Measurements from ENCODE around the gene GREB1L. TPM values are rescaled to one million over a fixed set of nuclear protein-coding genes. Genes with fewer than 3 reads are reported as not detected.

Gene GREB1L
- total RNA-seq, 4 donors from 2014 or later = 6.2 to 14.9 (median 10.4) TPM

DNA sequence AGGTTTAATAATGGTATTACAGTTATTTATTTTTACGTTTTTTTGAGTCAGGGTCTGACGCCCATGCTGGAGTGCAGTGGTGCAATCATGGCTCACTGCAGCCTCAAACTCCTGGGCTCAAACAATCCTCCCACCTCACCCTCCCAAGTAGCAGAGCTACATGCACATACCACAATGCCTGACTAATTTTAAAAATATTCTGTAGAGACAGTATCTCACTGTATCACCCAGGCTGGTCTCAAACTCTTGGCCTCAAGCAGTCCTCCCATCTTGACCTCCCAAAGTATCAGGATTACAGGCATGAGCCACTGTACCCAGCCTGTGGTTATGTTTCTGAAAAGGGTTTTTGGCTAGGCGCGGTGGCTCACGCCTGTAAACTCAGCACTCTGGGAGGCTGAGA lies 237.7 kb downstream of the GREB1L start:
- no peaks in the 10 kb centered on the region for H3K4me1 ChIP-seq
- no peak for ATAC-seq
- no peak overlapping the region for H3K27ac ChIP-seq
- H3K36me3 ChIP-seq = no peaks in the 10 kb centered on the region
- WGBS, 2 donors (ENCODE audit: low coverage in 1 of 2) = 62 to 86% methylated on average over 2 to 5 of the region's 5 CpGs
- H3K27me3 ChIP-seq = no peaks in the 10 kb centered on the region
- no peaks in the 10 kb centered on the region for H3K9me3 ChIP-seq
- no peak overlapping the region for H3K4me3 ChIP-seq
- TF ChIP-seq POLR2A (IDR thresholded peaks at IDR 0.05) (no peak), POLR2AphosphoS5 (IDR thresholded peaks at IDR 0.05) (no peak), EP300 (IDR thresholded peaks at IDR 0.05) (no peak)
- TF ChIP-seq, protein P1, sequence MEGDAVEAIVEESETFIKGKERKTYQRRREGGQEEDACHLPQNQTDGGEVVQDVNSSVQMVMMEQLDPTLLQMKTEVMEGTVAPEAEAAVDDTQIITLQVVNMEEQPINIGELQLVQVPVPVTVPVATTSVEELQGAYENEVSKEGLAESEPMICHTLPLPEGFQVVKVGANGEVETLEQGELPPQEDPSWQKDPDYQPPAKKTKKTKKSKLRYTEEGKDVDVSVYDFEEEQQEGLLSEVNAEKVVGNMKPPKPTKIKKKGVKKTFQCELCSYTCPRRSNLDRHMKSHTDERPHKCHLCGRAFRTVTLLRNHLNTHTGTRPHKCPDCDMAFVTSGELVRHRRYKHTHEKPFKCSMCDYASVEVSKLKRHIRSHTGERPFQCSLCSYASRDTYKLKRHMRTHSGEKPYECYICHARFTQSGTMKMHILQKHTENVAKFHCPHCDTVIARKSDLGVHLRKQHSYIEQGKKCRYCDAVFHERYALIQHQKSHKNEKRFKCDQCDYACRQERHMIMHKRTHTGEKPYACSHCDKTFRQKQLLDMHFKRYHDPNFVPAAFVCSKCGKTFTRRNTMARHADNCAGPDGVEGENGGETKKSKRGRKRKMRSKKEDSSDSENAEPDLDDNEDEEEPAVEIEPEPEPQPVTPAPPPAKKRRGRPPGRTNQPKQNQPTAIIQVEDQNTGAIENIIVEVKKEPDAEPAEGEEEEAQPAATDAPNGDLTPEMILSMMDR (IDR thresholded peaks at IDR 0.05) = no peak

DNA sequence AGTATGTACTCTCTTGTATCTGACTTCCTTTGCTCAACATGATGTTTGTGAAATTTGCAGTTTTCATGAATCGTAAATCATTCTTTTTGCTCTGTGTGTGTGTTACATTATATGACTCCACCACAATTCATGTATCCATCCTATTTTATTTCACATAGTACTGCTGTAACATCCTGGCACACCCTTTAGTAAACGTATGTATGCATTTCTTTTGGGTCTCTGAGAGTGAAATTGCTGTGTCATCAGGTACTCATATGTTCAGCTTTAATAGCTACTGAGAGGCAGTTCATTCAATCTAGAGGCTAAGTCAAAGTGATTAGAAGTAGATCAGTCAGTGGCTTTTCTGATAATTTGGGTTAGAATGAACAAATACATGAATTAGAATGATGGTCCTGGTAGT lies 239.7 kb downstream of the GREB1L start:
- no peaks in the 10 kb centered on the region for H3K27me3 ChIP-seq
- H3K27ac ChIP-seq = no peak overlapping the region
- TF ChIP-seq, protein P1 (IDR thresholded peaks at IDR 0.05) = no peak
- TF ChIP-seq POLR2AphosphoS5 (IDR thresholded peaks at IDR 0.05) = no peak
- no peak for TF ChIP-seq POLR2A (IDR thresholded peaks at IDR 0.05)
- TF ChIP-seq EP300 (IDR thresholded peaks at IDR 0.05) = no peak
- H3K36me3 ChIP-seq = no peaks in the 10 kb centered on the region
- 87 to 90% methylated on average over 1 to 2 of the region's 2 CpGs for whole genome bisulfite sequencing, 2 donors (ENCODE audit: low coverage in 1 of 2)
- no peaks in the 10 kb centered on the region for H3K4me1 ChIP-seq
- ATAC-seq = no peak
- H3K9me3 ChIP-seq = no peaks in the 10 kb centered on the region
- H3K4me3 ChIP-seq = no peak overlapping the region

DNA sequence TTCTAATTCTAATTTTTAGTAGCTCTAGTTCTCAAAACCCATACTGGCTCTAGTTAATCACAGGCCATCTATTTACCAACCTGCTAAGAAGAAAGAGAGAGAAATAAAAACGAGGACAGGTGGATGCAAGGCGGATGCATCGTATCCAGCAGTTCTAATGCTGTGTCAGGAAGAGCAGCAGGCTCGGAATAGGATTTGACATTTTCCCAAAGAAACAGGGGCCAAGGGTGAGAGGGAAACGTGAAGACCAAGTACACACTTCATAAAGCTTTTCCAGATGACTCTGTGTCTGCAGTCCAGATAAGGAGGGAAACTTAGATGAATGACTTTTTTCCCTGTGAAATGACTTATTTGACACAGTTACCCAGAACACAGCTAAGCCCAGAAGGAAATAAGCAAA lies 241.0 kb downstream of the GREB1L start:
- Histone ChIP-seq H3K27ac (no peak overlapping the region), H3K4me3 (no peak overlapping the region), H3K36me3 (no peaks in the 10 kb centered on the region), H3K9me3 (no peaks in the 10 kb centered on the region), H3K27me3 (no peaks in the 10 kb centered on the region), H3K4me1 (no peaks in the 10 kb centered on the region)
- 68 to 74% methylated on average over 5 of the region's 5 CpGs for WGBS, 2 donors (ENCODE audit: low coverage in 1 of 2)
- ATAC-seq = no peak
- no peak for TF ChIP-seq POLR2AphosphoS5 (IDR thresholded peaks at IDR 0.05)
- TF ChIP-seq, protein P1 (IDR thresholded peaks at IDR 0.05) = no peak
- no peak for TF ChIP-seq EP300 (IDR thresholded peaks at IDR 0.05)
- no peak for TF ChIP-seq POLR2A (IDR thresholded peaks at IDR 0.05)

DNA sequence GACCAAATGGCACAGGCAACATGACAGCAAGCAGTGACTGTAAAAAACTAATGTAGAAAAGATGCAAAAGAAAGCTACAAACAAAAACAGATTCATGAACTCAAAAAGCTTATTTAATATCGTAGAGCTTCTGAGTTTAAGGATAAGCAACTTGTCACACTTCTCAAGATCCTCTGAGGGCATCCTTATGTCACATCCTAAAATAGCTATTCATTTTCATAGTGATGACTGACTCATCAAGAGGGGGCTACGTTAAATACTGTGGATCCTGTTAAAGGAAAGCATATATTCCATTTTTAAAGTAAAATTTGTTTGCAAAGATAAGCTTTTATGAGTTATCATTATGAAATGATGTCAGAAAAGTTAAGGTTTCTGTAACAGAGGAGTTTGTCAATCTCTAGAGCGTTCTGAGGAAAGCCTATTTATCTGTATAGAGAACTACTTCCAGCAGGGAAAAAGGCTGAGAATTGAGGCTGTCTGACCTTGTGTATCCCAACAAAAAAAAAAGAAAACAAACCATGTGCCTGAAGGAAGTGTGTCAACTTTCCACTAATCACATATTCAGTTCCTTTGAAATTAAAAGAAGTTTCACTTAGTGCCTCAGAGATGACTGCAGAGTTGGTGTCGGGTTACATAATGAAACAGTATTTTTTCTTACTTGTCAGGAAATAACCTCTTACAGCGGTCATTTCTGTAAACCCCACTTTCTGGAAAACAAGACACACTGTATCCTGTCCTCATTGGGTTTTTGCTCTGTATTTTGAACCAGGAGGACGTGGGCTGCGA lies 243.0 kb downstream of the GREB1L start:
- no peak overlapping the region for H3K27ac ChIP-seq
- no peaks in the 10 kb centered on the region for H3K36me3 ChIP-seq
- H3K4me3 ChIP-seq = no peak overlapping the region
- no peaks in the 10 kb centered on the region for H3K4me1 ChIP-seq
- H3K9me3 ChIP-seq = no peaks in the 10 kb centered on the region
- ATAC-seq = no peak
- H3K27me3 ChIP-seq = no peaks in the 10 kb centered on the region
- TF ChIP-seq POLR2A (IDR thresholded peaks at IDR 0.05) (no peak), POLR2AphosphoS5 (IDR thresholded peaks at IDR 0.05) (no peak), EP300 (IDR thresholded peaks at IDR 0.05) (no peak)
- TF ChIP-seq, protein P1 (IDR thresholded peaks at IDR 0.05) = no peak
- 53 to 68% methylated on average over 6 of the region's 7 CpGs for WGBS, 2 donors (ENCODE audit: low coverage in 1 of 2)

DNA sequence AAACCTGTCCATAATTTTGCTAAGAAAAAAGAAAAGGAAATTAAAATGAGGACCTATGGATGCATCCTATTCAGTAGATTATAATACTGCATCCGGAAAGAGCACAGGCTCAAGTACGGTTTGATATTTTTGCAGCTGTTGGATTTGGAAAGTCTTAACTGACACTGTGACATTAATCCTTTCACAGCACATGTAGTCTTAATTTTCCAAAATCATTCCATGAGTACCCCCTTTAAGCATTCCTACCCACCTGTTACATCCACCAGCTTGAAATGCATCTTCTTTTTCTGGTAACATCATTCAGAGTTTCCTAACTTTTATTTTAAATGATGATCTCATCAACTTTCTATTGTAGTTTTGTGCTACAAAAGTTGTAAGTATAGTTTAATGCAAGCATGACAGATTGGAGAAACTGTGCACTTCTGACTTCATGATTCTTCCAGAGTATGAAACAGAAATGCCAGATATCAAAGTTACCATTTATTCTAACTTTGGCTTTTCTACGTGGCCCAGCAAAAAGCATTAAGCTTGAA lies 244.9 kb downstream of the GREB1L start:
- 55 to 63% methylated on average over 3 of the region's 3 CpGs for WGBS, 2 donors (ENCODE audit: low coverage in 1 of 2)
- H3K4me1 ChIP-seq = no peaks in the 10 kb centered on the region
- no peak overlapping the region for H3K27ac ChIP-seq
- no peaks in the 10 kb centered on the region for H3K9me3 ChIP-seq
- ATAC-seq = no peak
- TF ChIP-seq POLR2A (IDR thresholded peaks at IDR 0.05) (no peak), POLR2AphosphoS5 (IDR thresholded peaks at IDR 0.05) (no peak), EP300 (IDR thresholded peaks at IDR 0.05) (no peak)
- TF ChIP-seq, protein P1 (IDR thresholded peaks at IDR 0.05) = no peak
- H3K4me3 ChIP-seq = no peak overlapping the region
- no peaks in the 10 kb centered on the region for H3K36me3 ChIP-seq
- no peaks in the 10 kb centered on the region for H3K27me3 ChIP-seq
